GM12878 (cell line): ENCODE measurements around the gene ESCO1. TPM values are rescaled to one million over a fixed set of nuclear protein-coding genes. Genes with fewer than 3 reads are reported as not detected.

Experiments used
- ATAC-seq: fragments of 200-7000 bp; cut with Tn5 transposase; 3 replicates; pipeline ENCODE4 v1.9.1; 2020; ENCODE audit warnings: mild to moderate bottlenecking, moderate library complexity
- BruUV-seq: library from RNA; stranded (reverse); fragments of 400-500 nt; replicated peaks from 2 replicates; lab custom pipeline; 2021; lab: Mats Ljungman, UMichigan
- CTCF ChIA-PET: fragments of 300-600 bp; sonication (Branson Sonifier 250); formaldehyde crosslinking; extraction: SDS; loops from one replicate; lab custom pipeline; 2021; ENCODE audit warnings: inconsistent platforms; lab: Yijun Ruan, JAX
- POLR2A ChIA-PET: fragments of 350-600 bp; formaldehyde crosslinking; extraction: SDS; loops from one replicate; lab custom pipeline; 2021; ENCODE audit warnings: inconsistent platforms; lab: Charles Lee
- RAD21 ChIA-PET: fragments of 300-600 bp; sonication (Branson Sonifier 250); formaldehyde crosslinking; loops from one replicate; lab custom pipeline; 2023; ENCODE audit warnings: antibody characterized with exemption; ENCODE audit not compliant: unreplicated experiment; lab: Charles Lee
- SMC1A ChIA-PET: fragments of 300-600 bp; sonication (Branson Sonifier 250); formaldehyde crosslinking; loops from one replicate; lab custom pipeline; 2023; ENCODE audit not compliant: unreplicated experiment, uncharacterized antibody; lab: Charles Lee
- DNase-seq: peaks from one replicate; pipeline ENCODE4 v3.0.0-alpha.2; 2011; ENCODE audit warnings: low read depth, low spot score
- FAIRE-seq: peaks from 3 replicates; lab custom pipeline; 2011; peaks lifted over from hg19 to GRCh38; lab: Jason Lieb, UNC
- H2AFZ ChIP-seq: 2 replicates; pipeline ENCODE4 v1.6.0; 2011; ENCODE audit warnings: low read depth, low read length, control low read depth; ENCODE audit not compliant: control insufficient read depth
- H3K27ac ChIP-seq: 2 replicates; pipeline ENCODE4 v1.5.1; 2011; ENCODE audit warnings: control low read depth; ENCODE audit not compliant: control insufficient read depth, insufficient read depth
- H3K27me3 ChIP-seq, 2 experiments: replicated peaks in 1 of 2; 2 replicates each; pipeline versions ENCODE4 v1.6.0 to v1.6.1; 2011; ENCODE audit warnings: low read length in 1 of 2; ENCODE audit not compliant: control insufficient read depth in 2 of 2, insufficient read depth in 2 of 2
- H3K36me3 ChIP-seq, 2 experiments: 2 replicates each; pipeline ENCODE4 v1.5.1; 2011; ENCODE audit warnings: low read length in 1 of 2; ENCODE audit not compliant: control insufficient read depth in 2 of 2, insufficient read depth in 2 of 2
- H3K4me1 ChIP-seq: 2 replicates; pipeline ENCODE4 v1.6.1; 2011; ENCODE audit warnings: mild to moderate bottlenecking, low read length, moderate library complexity, mixed read lengths; ENCODE audit not compliant: control insufficient read depth, insufficient read depth
- H3K4me2 ChIP-seq: 2 replicates; pipeline ENCODE4 v1.6.0; 2011; ENCODE audit warnings: control low read depth; ENCODE audit not compliant: control insufficient read depth, insufficient read depth
- H3K4me3 ChIP-seq: fragments of 200-600 bp; sonication (generic); 2 replicates; pipeline ENCODE4 v1.5.1; 2016
- H3K79me2 ChIP-seq: 2 replicates; pipeline ENCODE4 v1.6.0; 2011; ENCODE audit warnings: low read length; ENCODE audit not compliant: control insufficient read depth, insufficient read depth
- H3K9ac ChIP-seq: 2 replicates; pipeline ENCODE4 v1.8.0; 2011; ENCODE audit warnings: low read length, control low read depth, mixed read lengths; ENCODE audit not compliant: control insufficient read depth, insufficient read depth
- H3K9me3 ChIP-seq: replicated peaks from 3 replicates; pipeline ENCODE4 v1.5.1; 2011; ENCODE audit warnings: mild to moderate bottlenecking, low read length; ENCODE audit not compliant: control insufficient read depth, insufficient read depth
- H4K20me1 ChIP-seq: 2 replicates; pipeline ENCODE4 v1.6.0; 2011; ENCODE audit not compliant: control insufficient read depth, insufficient read depth
- CBX5 ChIP-seq: sonication (generic); IDR thresholded peaks from 2 replicates; pipeline ENCODE4 v1.6.1; 2016; ENCODE audit warnings: low read depth, moderate library complexity, mild to moderate bottlenecking, inconsistent platforms
- CHD2 ChIP-seq: IDR thresholded peaks from 2 replicates; pipeline ENCODE4 v1.6.1; 2011; ENCODE audit warnings: low read depth, low read length, improper control_type of control experiment, borderline replicate concordance
- DPF2 ChIP-seq: fragments of 450-650 bp; IDR thresholded peaks from 2 replicates; pipeline ENCODE4 v1.6.1; 2017; ENCODE audit warnings: mild to moderate bottlenecking
- FOS ChIP-seq: IDR thresholded peaks from 3 replicates; pipeline ENCODE4 v1.6.1; 2011; ENCODE audit warnings: borderline replicate concordance; ENCODE audit not compliant: insufficient read length; ENCODE audit errors: extremely low read depth
- FOXM1 ChIP-seq: IDR thresholded peaks from 2 replicates; pipeline ENCODE4 v1.6.1; 2012; ENCODE audit warnings: low read depth, mild to moderate bottlenecking, inconsistent platforms, low read length, moderate library complexity
- IRF5 ChIP-seq: fragments of 450-650 bp; IDR thresholded peaks from 2 replicates; pipeline ENCODE4 v1.6.1; 2017; ENCODE audit warnings: borderline replicate concordance
- MEF2A ChIP-seq: IDR thresholded peaks from 2 replicates; pipeline ENCODE4 v1.6.1; 2011; ENCODE audit warnings: low read depth, mild to moderate bottlenecking, low read length, moderate library complexity; ENCODE audit not compliant: insufficient read depth
- PAX8 ChIP-seq: fragments of 450-650 bp; IDR thresholded peaks from 2 replicates; pipeline ENCODE4 v1.6.1; 2017; ENCODE audit warnings: mild to moderate bottlenecking, moderate library complexity
- PRDM15 ChIP-seq: fragments of 450-650 bp; formaldehyde crosslinking; IDR thresholded peaks from 2 replicates; pipeline ENCODE4 v1.4.0; 2020; ENCODE audit warnings: mild to moderate bottlenecking, moderate library complexity
- SMC3 ChIP-seq: IDR thresholded peaks from 2 replicates; pipeline ENCODE4 v1.6.1; 2011; ENCODE audit warnings: low read length, improper control_type of control experiment, borderline replicate concordance
- SRF ChIP-seq, 2 experiments: IDR thresholded peaks; 2 replicates each; pipeline ENCODE4 v1.6.1; 2011; ENCODE audit warnings: low read depth in 2 of 2, low read length in 2 of 2, mild to moderate bottlenecking in 1 of 2, moderate library complexity in 1 of 2
- TARDBP ChIP-seq: IDR thresholded peaks from 2 replicates; pipeline ENCODE4 v1.6.1; 2016; ENCODE audit warnings: borderline replicate concordance
- WRNIP1 ChIP-seq: IDR thresholded peaks from 2 replicates; pipeline ENCODE4 v1.6.1; 2011; ENCODE audit warnings: low read depth, low read length, improper control_type of control experiment, borderline replicate concordance
- ZNF592 ChIP-seq: fragments of 450-650 bp; IDR thresholded peaks from 2 replicates; pipeline ENCODE4 v1.6.1; 2017; ENCODE audit warnings: mild to moderate bottlenecking, moderate library complexity
- WGBS: methylation state at CpG from one replicate; pipeline ENCODE4 v1.1.6; 2016; ENCODE audit warnings: low lambda C conversion rate; ENCODE audit not compliant: insufficient replicate concordance, insufficient coverage; ENCODE audit errors: missing lambda C conversion rate; 5-methylcytosine and 5-hydroxymethylcytosine counted together
- in situ Hi-C: fragments of 300-500 bp; cut with MboI; formaldehyde crosslinking; loops from 9 replicates; pipeline ENCODE4 v1.14.3; 2018; ENCODE audit warnings: mixed read lengths
- intact Hi-C: fragments of 100-400 bp; cut with micrococcal nuclease; formaldehyde crosslinking; loops from one replicate; pipeline ENCODE4 v1.14.2; 2022; ENCODE audit not compliant: unreplicated experiment
- polyA plus RNA-seq, 11 experiments: library from polyadenylated mRNA; depleted of rRNA in 4 of 11; unstranded in 6 of 11; stranded (reverse) in 5 of 11; fragments of >200 nt; fragmentation: Nextera tagmentation in 4 of 11; fragmentation: Illumina TruSeq in 1 of 11; extraction: Ambion mirVana in 4 of 11; extraction: Trizol in 1 of 11; gene quantifications; 1 replicate in 1 of 11; 2 replicates in 10 of 11; pipeline versions ENCODE4 v1.2.1 to v1.2.3, GENCODE V29; 2011 to 2016; ENCODE audit warnings: inconsistent platforms in 2 of 11, missing spikeins in 2 of 11, low read depth in 1 of 11
- total RNA-seq, 4 experiments: library from RNA; depleted of rRNA in 3 of 4; stranded (reverse); fragments of >200 nt in 3 of 4; fragmentation: Illumina TruSeq in 1 of 4; extraction: Trizol in 1 of 4; gene quantifications; 2 replicates each; pipeline versions ENCODE4 v1.2.1 to v1.2.3, GENCODE V29; 2013 to 2021

ESCO1 gene
- total and polyA plus RNA-seq, 10 of the 15 experiments (the other 5 are each of a cell fraction or from before 2014, with no cell fraction given) = 8.6 to 22.4 (median 12.4) TPM

- Histone ChIP-seq H3K9me3 (no peaks in the 10 kb centered on the region), H3K4me3 (no peak overlapping the region), H4K20me1 (no peaks in the 10 kb centered on the region), H3K79me2 (peaks cover 51% of the 10 kb centered on the region), H3K4me2 (no peak overlapping the region), H3K4me1 (peaks cover 1% of the 10 kb centered on the region; the same call in 1 of the 2 replicates), H3K27me3 (no peaks in the 10 kb centered on the region), H2AFZ (no peak overlapping the region), H3K9ac (no peak overlapping the region), H3K36me3 (no peaks in the 10 kb centered on the region), H3K27ac (no peak overlapping the region)
- SMC1A ChIA-PET = interaction anchor here (0.6 to 0.7 kb wide), 2 partner anchors 155 to 261 kb away, joined by 3 read pairs; no protein-coding TSS in a partner anchor
- POLR2A ChIA-PET = interaction anchor here (0.6 to 0.7 kb wide), 3 partner anchors 97 to 1205 kb away, joined by 3 to 4 read pairs (median 3); no protein-coding TSS in a partner anchor
- RAD21 ChIA-PET = interaction anchor here (0.6 kb wide), 1 partner anchor 260 kb away, joined by 3 read pairs; no protein-coding TSS in a partner anchor
- peak; percentile 96 for ATAC-seq
- in situ Hi-C loops = no loop called here
- WGBS = 14% methylated on average over 3 of the region's 7 CpGs
- TSS peak; percentile 10 for BruUV-seq
- CTCF ChIA-PET = interaction anchor here (0.9 kb wide), 1 partner anchor 256 kb away, joined by 4 read pairs; no protein-coding TSS in a partner anchor
- no peak for FAIRE-seq
- intact Hi-C loops = no loop called here
- DNase-seq = no peak
- TF ChIP-seq ZNF592 (no peak), FOXM1 (no peak), PRDM15 (CRISPR knock-in tag) (no peak), PAX8 (no peak), IRF5 (no peak), FOS (no peak), SRF (IDR thresholded peaks at IDR 0.05; ENCODE audit: low read depth in 2 of 2, low read length in 2 of 2) (no peak), CHD2 (no peak), WRNIP1 (no peak), TARDBP (no peak), MEF2A (no peak), DPF2 (no peak), SMC3 (no peak), CBX5 (no peak)
Observed at GRCh38 chr18:21593540-21594257, 6.8 kb downstream of the ESCO1 start.
